HG03139 (cell line): Measurements from ENCODE around the gene BRD4.

Experiments used
- ATAC-seq: cut with Tn5 transposase; IDR thresholded peaks from one replicate; pipeline ENCODE4 v1.9.1; 2021; ENCODE audit not compliant: unreplicated experiment

BRD4 gene

GRCh38 chr19:15316498-15316897 is 15.8 kb downstream of the BRD4 start:
- no peak for ATAC-seq

GRCh38 chr19:15315101-15315500 is 17.2 kb downstream of the BRD4 start:
- ATAC-seq, result no peak

- no peak for ATAC-seq
Observed at GRCh38 chr19:15313649-15314279, 18.6 kb downstream of the BRD4 start.

GRCh38 chr19:15307169-15307568 is 25.2 kb downstream of the BRD4 start:
- ATAC-seq, result no peak

- no peak for ATAC-seq
Observed at GRCh38 chr19:15305582-15306334, 26.6 kb downstream of the BRD4 start.

GRCh38 chr19:15304140-15304705 is 28.1 kb downstream of the BRD4 start:
- no peak for ATAC-seq

GRCh38 chr19:15303105-15303780 is 29.1 kb downstream of the BRD4 start:
- no peak for ATAC-seq

GRCh38 chr19:15300533-15301197 is 31.7 kb downstream of the BRD4 start:
- ATAC-seq, result no peak

- no peak for ATAC-seq
Observed at GRCh38 chr19:15299568-15300409, 32.5 kb downstream of the BRD4 start.

- ATAC-seq, result no peak
Observed at GRCh38 chr19:15298847-15299567, 33.3 kb downstream of the BRD4 start.

GRCh38 chr19:15297416-15298224 is 34.7 kb downstream of the BRD4 start:
- ATAC-seq, result no peak

- no peak for ATAC-seq
Observed at GRCh38 chr19:15296841-15297415, 35.4 kb downstream of the BRD4 start.

GRCh38 chr19:15296353-15296752 is 36.0 kb downstream of the BRD4 start:
- no peak for ATAC-seq

- no peak for ATAC-seq
Observed at GRCh38 chr19:15294561-15294990, 37.8 kb downstream of the BRD4 start.

GRCh38 chr19:15293781-15294491 is 38.4 kb downstream of the BRD4 start:
- no peak for ATAC-seq

- ATAC-seq, result no peak
Observed at GRCh38 chr19:15292847-15293582, 39.3 kb downstream of the BRD4 start.

GRCh38 chr19:15292140-15292539 is 40.2 kb downstream of the BRD4 start:
- ATAC-seq, result no peak
